ENCODE measurements around the gene KIF26B.

DNA sequence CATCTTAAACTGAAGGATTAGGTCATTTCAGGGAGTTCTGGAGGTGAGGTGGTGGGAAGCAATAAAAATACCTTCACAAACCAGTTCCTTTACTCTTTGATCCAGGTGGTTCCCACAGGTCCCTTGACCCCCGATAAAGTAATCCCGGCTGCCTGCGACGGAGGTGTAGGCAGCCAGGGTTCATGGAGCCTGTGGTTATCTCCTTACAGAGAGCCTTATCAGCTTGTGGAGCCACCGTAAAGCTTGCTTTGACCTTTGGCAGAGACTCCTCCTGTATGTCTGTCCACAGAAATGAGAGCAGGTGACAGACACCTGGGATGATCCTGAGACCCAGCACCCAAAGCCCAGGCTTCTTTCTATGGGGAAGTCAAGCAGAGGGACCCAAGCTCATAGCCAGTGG lies 243.4 kb downstream of the KIF26B start:
- TF ChIP-seq, protein P1, sequence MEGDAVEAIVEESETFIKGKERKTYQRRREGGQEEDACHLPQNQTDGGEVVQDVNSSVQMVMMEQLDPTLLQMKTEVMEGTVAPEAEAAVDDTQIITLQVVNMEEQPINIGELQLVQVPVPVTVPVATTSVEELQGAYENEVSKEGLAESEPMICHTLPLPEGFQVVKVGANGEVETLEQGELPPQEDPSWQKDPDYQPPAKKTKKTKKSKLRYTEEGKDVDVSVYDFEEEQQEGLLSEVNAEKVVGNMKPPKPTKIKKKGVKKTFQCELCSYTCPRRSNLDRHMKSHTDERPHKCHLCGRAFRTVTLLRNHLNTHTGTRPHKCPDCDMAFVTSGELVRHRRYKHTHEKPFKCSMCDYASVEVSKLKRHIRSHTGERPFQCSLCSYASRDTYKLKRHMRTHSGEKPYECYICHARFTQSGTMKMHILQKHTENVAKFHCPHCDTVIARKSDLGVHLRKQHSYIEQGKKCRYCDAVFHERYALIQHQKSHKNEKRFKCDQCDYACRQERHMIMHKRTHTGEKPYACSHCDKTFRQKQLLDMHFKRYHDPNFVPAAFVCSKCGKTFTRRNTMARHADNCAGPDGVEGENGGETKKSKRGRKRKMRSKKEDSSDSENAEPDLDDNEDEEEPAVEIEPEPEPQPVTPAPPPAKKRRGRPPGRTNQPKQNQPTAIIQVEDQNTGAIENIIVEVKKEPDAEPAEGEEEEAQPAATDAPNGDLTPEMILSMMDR (IDR thresholded peaks at IDR 0.05) = no peak
- no peak for TF ChIP-seq EP300 (IDR thresholded peaks at IDR 0.05)

Data from tibial nerve (tissue), 4 donors.